Kidney (tissue), 14 donors: ENCODE data around the gene FAR2. TPM values are rescaled to one million over a fixed set of nuclear protein-coding genes. Genes with fewer than 3 reads are reported as not detected.

Experiments used
- DNase-seq, 5 donors: peaks; one replicate each; pipeline ENCODE4 v3.0.0-alpha.2; 2013 to 2020
- FAIRE-seq: peaks from 2 replicates; lab custom pipeline; 2012; peaks lifted over from hg19 to GRCh38; lab: Jason Lieb, UNC
- H3K27ac ChIP-seq, 2 donors: one replicate each; pipeline ENCODE4 v1.7.0; 2013; ENCODE audit warnings: low read depth in 2 of 2, low read length in 2 of 2, inconsistent platforms in 1 of 2
- H3K27me3 ChIP-seq: one replicate; pipeline ENCODE4 v1.7.1; 2013; ENCODE audit warnings: low read length, inconsistent platforms; ENCODE audit not compliant: control insufficient read depth, insufficient read depth
- H3K36me3 ChIP-seq, 3 donors: one replicate each; pipeline versions ENCODE4 v1.7.0 to v1.7.1; 2013; ENCODE audit warnings: low read length in 3 of 3, control low read depth in 1 of 3, inconsistent platforms in 1 of 3; ENCODE audit not compliant: insufficient read depth in 3 of 3, control insufficient read depth in 2 of 3
- H3K4me1 ChIP-seq, 3 donors: one replicate each; pipeline versions ENCODE4 v1.7.0 to v1.7.1; 2013; ENCODE audit warnings: low read length in 3 of 3, inconsistent platforms in 1 of 3, low read depth in 1 of 3; ENCODE audit not compliant: control insufficient read depth in 2 of 3, insufficient read depth in 2 of 3
- H3K4me3 ChIP-seq, 3 donors: one replicate each; pipeline versions ENCODE4 v1.7.0 to v1.8.1; 2013; ENCODE audit warnings: low read length in 3 of 3, control low read depth in 1 of 3, inconsistent platforms in 1 of 3
- H3K9ac ChIP-seq, 3 donors: one replicate each; pipeline versions ENCODE4 v1.7.0 to v1.7.1; 2013; ENCODE audit warnings: low read length in 3 of 3, control low read depth in 1 of 3, inconsistent platforms in 1 of 3
- H3K9me3 ChIP-seq, 3 donors: one replicate each; pipeline versions ENCODE4 v1.7.0 to v1.7.1; 2013; ENCODE audit warnings: low read length in 3 of 3, control low read depth in 1 of 3, inconsistent platforms in 1 of 3; ENCODE audit not compliant: control insufficient read depth in 2 of 3, insufficient read depth in 1 of 3
- CTCF ChIP-seq: IDR thresholded peaks from 3 replicates; pipeline ENCODE4 v1.5.1; 2012; ENCODE audit warnings: mild to moderate bottlenecking, moderate library complexity, borderline replicate concordance; ENCODE audit not compliant: insufficient read depth; ENCODE audit errors: extremely low read depth
- intact Hi-C: fragments of 100-400 bp; cut with DNase I; formaldehyde crosslinking; loops from one replicate; pipeline ENCODE4 v1.11.1; 2022
- polyA plus RNA-seq: library from polyadenylated mRNA; stranded (reverse); fragments of 350-450 nt; fragmentation: Illumina TruSeq; extraction: RNeasy Lipid Tissue Mini Kit (QIAGEN cat#74804); gene quantifications from one replicate; pipeline ENCODE4 v1.2.3, GENCODE V29; 2014; ENCODE audit warnings: low read depth, low replicate concordance; ENCODE audit not compliant: insufficient read depth
- total RNA-seq: library from RNA; stranded (reverse); fragmentation: NEBNext Ultra II Directional; extraction: Animal tissue kit (Norgen Biotek cat#: 25700); gene quantifications from one replicate; pipeline ENCODE4 v1.2.1, GENCODE V29; 2021
- donor health status: control.
- donor health status: control.
- donor health status: control.
- donor health status: control.
- donor health status: control.
- donor health status: DM: yes; HTN: yes; CAD: no.
- donor health status: Normal renal cell carcinoma (clear cell type).

FAR2 gene
- total and polyA plus RNA-seq, 2 donors from 2014 or later = 3.1 to 11.5 TPM

DNA sequence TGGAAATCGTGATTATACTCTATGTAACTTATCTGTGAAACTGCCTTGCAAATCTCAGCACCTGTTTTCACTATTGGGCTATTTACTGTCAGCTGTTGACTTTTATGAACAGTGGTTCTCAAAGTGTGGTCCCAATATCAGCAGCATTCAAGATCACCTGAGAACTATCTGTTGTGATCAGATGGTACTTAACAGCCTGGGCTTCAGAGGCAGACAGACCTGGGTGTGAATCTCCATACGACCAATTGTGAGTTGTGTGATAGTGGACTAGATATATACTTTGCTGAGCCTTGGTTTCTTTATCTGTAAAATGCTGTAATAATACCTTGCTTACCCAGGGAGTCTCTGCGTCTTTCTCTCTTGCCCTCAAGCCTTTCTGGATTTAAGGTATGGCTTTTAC lies 126.8 kb downstream of the FAR2 start:
- FAIRE-seq (no peak), DNase-seq (no peak)
- H3K9ac ChIP-seq = no peak overlapping the region
- H3K27ac ChIP-seq = no peak overlapping the region
- H3K4me1 ChIP-seq = no peaks in the 10 kb centered on the region
- no peaks in the 10 kb centered on the region for H3K27me3 ChIP-seq
- no peak for TF ChIP-seq CTCF
- no peaks in the 10 kb centered on the region for H3K36me3 ChIP-seq
- H3K9me3 ChIP-seq = no peaks in the 10 kb centered on the region
- H3K4me3 ChIP-seq = no peak overlapping the region
- intact Hi-C loops = no loop called here

DNA sequence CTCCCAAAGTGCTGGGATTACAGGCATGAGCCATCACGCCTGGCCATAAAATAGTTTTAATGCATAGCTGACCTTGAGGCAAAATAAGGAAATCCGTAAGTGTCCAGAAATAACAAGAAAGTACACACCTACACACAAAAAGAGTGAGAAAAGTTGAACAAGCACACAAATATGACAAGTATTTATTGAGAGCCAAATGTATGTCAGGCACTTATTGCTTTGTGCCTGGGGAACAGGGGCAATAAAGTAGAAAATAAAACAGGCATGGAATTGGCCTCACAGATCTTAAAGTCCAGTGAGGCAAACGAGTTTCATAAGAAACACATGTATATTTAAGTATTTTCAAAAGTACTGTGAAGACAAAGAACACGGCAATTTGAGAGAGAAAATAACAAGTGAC lies 128.2 kb downstream of the FAR2 start:
- H3K36me3 ChIP-seq = no peaks in the 10 kb centered on the region
- DNase-seq = no peak
- FAIRE-seq = no peak
- no peaks in the 10 kb centered on the region for H3K9me3 ChIP-seq
- intact Hi-C loops = no loop called here
- no peak overlapping the region for H3K4me3 ChIP-seq
- H3K4me1 ChIP-seq = peaks cover 0 to 4% (median 0%) of the 10 kb centered on the region in 3 donors
- H3K27me3 ChIP-seq = no peaks in the 10 kb centered on the region
- no peak overlapping the region for H3K9ac ChIP-seq
- no peak overlapping the region for H3K27ac ChIP-seq
- no peak for TF ChIP-seq CTCF

DNA sequence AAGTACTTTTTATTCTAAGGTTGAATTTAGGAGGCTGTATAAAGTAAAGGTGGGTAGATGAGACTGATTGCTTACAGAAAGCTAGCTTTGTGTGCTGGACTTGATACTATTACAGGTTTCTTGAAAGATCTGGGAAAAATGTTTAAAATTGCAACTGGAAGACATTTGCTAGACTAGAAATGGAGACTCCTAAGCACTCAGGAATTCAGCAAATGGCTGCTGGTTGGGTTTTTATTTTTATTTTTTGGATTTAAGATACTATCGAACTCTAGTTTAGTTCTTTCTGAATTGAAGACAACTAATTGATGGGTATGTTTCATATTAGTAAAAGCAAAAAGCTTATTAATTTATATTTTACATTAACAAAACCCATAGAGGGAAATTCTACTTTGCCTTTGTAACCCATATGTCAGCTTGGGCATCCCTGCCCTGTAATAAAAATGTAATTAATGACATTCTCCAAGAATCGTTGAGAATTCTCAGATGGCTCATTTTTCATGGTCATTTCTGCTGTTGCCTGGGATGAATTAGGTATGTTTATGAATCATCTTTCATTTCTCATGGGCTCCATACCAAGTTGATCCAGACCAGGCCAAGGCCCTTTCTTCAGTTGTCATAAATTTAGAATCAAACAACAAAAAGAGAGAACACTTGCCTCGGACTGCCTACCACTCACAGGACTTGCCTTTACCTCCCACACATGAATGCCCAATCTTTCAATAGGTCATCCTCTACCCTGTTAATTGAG lies 129.8 kb downstream of the FAR2 start:
- H3K27ac ChIP-seq = no peak overlapping the region
- no peak overlapping the region for H3K9ac ChIP-seq
- no peaks in the 10 kb centered on the region for H3K9me3 ChIP-seq
- H3K4me3 ChIP-seq = no peak overlapping the region
- DNase-seq (no peak), FAIRE-seq (no peak)
- no peak for TF ChIP-seq CTCF
- H3K27me3 ChIP-seq = no peaks in the 10 kb centered on the region
- no peaks in the 10 kb centered on the region for H3K36me3 ChIP-seq
- H3K4me1 ChIP-seq = peaks cover 0 to 4% (median 0%) of the 10 kb centered on the region in 3 donors
- intact Hi-C loops = no loop called here
